Measurements from ENCODE around the gene ARHGAP10.
A peak's percentile ranks its signal among the peaks of the same experiment; 100 is the strongest.

Gene ARHGAP10

DNA sequence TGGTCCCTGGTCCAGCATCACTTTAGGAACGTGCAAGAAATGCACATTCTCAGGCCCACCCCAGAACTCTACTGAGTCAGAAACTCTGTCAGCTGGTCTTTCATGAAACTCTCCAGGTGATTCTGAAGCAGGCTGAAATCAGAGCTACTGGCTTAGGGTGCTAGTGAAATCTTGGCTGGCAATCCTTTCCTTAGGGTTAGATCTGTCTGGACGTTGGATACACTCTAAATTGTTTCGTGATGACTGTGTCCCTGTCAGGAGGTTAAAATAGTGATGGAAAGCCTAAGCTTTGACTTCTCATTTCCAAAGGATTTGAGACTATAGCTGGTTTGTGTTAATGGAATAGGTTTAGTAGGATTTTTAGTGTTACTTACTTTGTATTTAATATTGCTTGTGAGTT, 99.1 kb downstream of the ARHGAP10 start:
- no peak overlapping the region for H3K4me3 ChIP-seq (ENCODE audit: low read depth, low read length)
- DNase-seq (ENCODE audit: low read depth): no peak
- TF ChIP-seq, protein P1, sequence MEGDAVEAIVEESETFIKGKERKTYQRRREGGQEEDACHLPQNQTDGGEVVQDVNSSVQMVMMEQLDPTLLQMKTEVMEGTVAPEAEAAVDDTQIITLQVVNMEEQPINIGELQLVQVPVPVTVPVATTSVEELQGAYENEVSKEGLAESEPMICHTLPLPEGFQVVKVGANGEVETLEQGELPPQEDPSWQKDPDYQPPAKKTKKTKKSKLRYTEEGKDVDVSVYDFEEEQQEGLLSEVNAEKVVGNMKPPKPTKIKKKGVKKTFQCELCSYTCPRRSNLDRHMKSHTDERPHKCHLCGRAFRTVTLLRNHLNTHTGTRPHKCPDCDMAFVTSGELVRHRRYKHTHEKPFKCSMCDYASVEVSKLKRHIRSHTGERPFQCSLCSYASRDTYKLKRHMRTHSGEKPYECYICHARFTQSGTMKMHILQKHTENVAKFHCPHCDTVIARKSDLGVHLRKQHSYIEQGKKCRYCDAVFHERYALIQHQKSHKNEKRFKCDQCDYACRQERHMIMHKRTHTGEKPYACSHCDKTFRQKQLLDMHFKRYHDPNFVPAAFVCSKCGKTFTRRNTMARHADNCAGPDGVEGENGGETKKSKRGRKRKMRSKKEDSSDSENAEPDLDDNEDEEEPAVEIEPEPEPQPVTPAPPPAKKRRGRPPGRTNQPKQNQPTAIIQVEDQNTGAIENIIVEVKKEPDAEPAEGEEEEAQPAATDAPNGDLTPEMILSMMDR (IDR thresholded peaks at IDR 0.05; ENCODE audit: insufficient read depth, low read depth, low read length, missing control alignments): no peak

DNA sequence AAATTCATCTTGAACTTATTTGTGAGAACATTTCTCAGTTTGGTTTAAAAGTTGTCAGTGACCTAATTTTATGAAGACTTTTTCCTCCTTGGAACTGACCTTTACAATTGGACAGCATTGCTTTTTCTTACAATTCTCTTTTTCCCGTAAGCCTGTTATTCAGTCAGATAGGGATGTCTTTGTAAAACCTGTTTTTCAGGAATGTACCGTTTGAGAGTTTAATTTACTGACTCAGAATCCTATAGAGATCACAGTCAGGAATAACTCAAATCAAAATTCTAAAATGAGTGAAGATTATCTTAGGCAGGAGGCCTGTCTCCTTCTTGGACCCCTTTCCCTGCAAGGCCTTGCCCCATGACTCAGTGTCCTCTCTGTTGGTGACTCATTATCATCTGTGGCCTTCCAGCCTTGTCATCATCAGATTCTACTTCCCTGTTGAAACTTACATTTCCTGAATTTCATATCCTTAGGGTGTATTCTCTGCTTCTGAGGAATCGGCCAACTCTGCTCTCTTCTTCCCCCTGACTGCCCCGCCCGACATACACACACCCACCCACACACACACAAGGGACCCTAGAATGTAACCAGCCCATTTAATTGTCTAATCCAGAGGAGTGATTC, 99.8 kb downstream of the ARHGAP10 start:
- H3K4me3 ChIP-seq (ENCODE audit: low read depth, low read length): no peak overlapping the region
- DNase-seq (ENCODE audit: low read depth): no peak
- TF ChIP-seq, protein P1 (IDR thresholded peaks at IDR 0.05; ENCODE audit: insufficient read depth, low read depth, low read length, missing control alignments): no peak

- peak; percentile 27 for DNase-seq (ENCODE audit: low read depth)
- TF ChIP-seq, protein P1 (IDR thresholded peaks at IDR 0.05; ENCODE audit: insufficient read depth, low read depth, low read length, missing control alignments): no peak
- H3K4me3 ChIP-seq (ENCODE audit: low read depth, low read length): no peak overlapping the region
Measured at GRCh38 chr4:147833254-147833653, 101.4 kb downstream of the ARHGAP10 start.

DNA sequence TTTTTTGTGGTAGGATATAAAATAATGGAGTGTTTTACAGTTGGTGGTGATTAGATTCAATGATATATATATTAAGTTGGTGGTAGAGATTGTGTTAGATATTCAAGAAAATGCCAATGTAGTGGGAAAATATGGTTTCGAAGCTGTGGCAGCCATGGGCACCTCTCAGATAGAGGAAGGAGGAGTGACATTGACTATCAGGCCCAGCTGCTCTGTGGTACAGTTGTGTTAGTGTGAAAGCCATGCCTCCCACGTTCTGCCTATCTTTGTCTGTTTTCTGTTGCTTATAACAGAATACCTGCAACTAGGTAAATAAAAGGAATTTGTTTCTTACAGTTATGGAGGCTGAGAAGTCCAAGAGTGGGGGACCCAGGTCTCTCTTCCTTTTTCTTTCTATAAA, 101.9 kb downstream of the ARHGAP10 start:
- TF ChIP-seq, protein P1 (IDR thresholded peaks at IDR 0.05; ENCODE audit: insufficient read depth, low read depth, low read length, missing control alignments): no peak
- H3K4me3 ChIP-seq (ENCODE audit: low read depth, low read length): no peak overlapping the region
- DNase-seq (ENCODE audit: low read depth): no peak

- no peak for DNase-seq (ENCODE audit: low read depth)
- TF ChIP-seq, protein P1 (IDR thresholded peaks at IDR 0.05; ENCODE audit: insufficient read depth, low read depth, low read length, missing control alignments): no peak
Measured at GRCh38 chr4:147834480-147834879, 102.6 kb downstream of the ARHGAP10 start.

GRCh38 chr4:147836807-147837206, 104.9 kb downstream of the ARHGAP10 start:
- DNase-seq (ENCODE audit: low read depth): peak; percentile 67
- TF ChIP-seq, protein P1 (IDR thresholded peaks at IDR 0.05; ENCODE audit: insufficient read depth, low read depth, low read length, missing control alignments): no peak
- peak overlapping the region; percentile 44 for H3K4me3 ChIP-seq (ENCODE audit: low read depth, low read length)

More at GRCh38 chr4:147834480-147834879, 102.6 kb downstream of the ARHGAP10 start:
- H3K4me3 ChIP-seq (ENCODE audit: low read depth, low read length): no peak overlapping the region

DNA sequence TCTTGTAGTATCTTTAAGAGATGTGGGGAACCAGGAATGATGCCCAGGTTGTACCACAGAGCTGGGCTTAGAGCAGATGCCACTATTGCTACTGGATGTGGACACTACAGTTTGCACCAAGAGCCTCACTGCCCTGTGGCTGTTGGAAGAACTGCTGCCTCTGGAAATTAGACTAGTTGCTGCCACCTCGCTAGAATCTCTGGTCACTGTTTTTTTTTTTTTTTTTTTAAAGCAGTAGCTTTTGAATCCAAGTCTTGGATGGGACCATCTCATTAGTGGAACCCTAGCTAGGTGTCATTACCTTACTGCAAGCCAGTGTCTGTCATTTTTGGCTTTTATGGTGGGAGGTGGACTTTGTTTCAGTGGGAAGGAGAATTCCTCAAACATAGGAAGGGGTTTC, 105.5 kb downstream of the ARHGAP10 start:
- H3K4me3 ChIP-seq (ENCODE audit: low read depth, low read length): no peak overlapping the region
- TF ChIP-seq, protein P1 (IDR thresholded peaks at IDR 0.05; ENCODE audit: insufficient read depth, low read depth, low read length, missing control alignments): no peak
- DNase-seq (ENCODE audit: low read depth): peak; percentile 32

Data from GM12865 (cell line).